ENCODE results near the gene CEP128.

DNA sequence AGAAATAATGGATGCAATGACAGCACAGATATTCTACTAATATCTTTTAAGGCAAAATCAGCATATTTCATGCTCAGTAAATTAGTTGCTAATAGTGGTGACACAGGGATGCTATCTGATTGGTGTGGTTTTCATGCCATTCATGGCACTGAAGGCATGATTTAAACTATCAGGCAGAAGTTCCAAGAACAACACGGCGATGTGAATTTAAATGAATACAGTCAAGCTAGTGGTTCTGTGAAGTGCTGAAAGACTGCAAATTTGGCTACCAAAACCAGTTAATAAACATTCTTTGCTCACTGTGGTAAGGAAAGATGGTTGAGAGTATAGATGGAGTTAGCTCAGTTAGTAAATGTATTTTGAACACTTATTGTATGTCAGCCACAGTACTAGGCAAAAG, 458.2 kb downstream of the CEP128 start:
- no peak for TF ChIP-seq EZH2 (IDR thresholded peaks at IDR 0.05; ENCODE audit: low read length)
- TF ChIP-seq, protein P1, sequence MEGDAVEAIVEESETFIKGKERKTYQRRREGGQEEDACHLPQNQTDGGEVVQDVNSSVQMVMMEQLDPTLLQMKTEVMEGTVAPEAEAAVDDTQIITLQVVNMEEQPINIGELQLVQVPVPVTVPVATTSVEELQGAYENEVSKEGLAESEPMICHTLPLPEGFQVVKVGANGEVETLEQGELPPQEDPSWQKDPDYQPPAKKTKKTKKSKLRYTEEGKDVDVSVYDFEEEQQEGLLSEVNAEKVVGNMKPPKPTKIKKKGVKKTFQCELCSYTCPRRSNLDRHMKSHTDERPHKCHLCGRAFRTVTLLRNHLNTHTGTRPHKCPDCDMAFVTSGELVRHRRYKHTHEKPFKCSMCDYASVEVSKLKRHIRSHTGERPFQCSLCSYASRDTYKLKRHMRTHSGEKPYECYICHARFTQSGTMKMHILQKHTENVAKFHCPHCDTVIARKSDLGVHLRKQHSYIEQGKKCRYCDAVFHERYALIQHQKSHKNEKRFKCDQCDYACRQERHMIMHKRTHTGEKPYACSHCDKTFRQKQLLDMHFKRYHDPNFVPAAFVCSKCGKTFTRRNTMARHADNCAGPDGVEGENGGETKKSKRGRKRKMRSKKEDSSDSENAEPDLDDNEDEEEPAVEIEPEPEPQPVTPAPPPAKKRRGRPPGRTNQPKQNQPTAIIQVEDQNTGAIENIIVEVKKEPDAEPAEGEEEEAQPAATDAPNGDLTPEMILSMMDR (optimal IDR thresholded peaks at IDR 0.05 in 1 of 3, IDR thresholded peaks at IDR 0.05 in 1 of 3, conservative IDR thresholded peaks at IDR 0.05 in 1 of 3; ENCODE audit: extremely low read depth in 1 of 3, insufficient read depth in 2 of 3, low read length in 3 of 3) = no peak
